HL-60 (cell line): ENCODE results near the gene LONP2.

Experiments used
- CTCF ChIP-seq: IDR thresholded peaks from one replicate; pipeline ENCODE4 v1.5.1; 2011; ENCODE audit warnings: low read length, control low read depth, inconsistent platforms; ENCODE audit not compliant: insufficient read depth
- GABPA ChIP-seq: IDR thresholded peaks from 2 replicates; pipeline ENCODE4 v1.6.1; 2012; ENCODE audit warnings: low read depth
- POLR2AphosphoS5 ChIP-seq: IDR thresholded peaks from 2 replicates; pipeline ENCODE4 v1.6.1; 2012; ENCODE audit warnings: low read depth
- REST ChIP-seq: IDR thresholded peaks from 2 replicates; pipeline ENCODE4 v1.6.1; 2012; ENCODE audit warnings: low read depth; ENCODE audit not compliant: insufficient replicate concordance

GRCh38 chr16:48356633-48357376, 112.7 kb downstream of the LONP2 start:
- TF ChIP-seq POLR2AphosphoS5 (no peak), REST (no peak), GABPA (no peak), CTCF (no peak)
